Type B pancreatic cell (in vitro differentiated cells): ENCODE results near the gene NUMBL. TPM values are rescaled to one million over a fixed set of nuclear protein-coding genes. Genes with fewer than 3 reads are reported as not detected.

Experiments used
- DNase-seq: peaks from one replicate; pipeline ENCODE4 v3.0.0; 2021; ENCODE audit warnings: mixed read lengths; ENCODE audit not compliant: unreplicated experiment; ENCODE audit errors: extremely low spot score
- H3K27ac Mint-ChIP-seq: 2 replicates; pipeline ENCODE4 v1.8.0; 2021; ENCODE audit warnings: mild to moderate bottlenecking, mixed read lengths
- H3K27me3 Mint-ChIP-seq: 2 replicates; pipeline ENCODE4 v1.8.0; 2021; ENCODE audit warnings: mixed read lengths
- H3K36me3 Mint-ChIP-seq: 2 replicates; pipeline ENCODE4 v1.8.0; 2021; ENCODE audit warnings: mixed read lengths
- H3K4me1 Mint-ChIP-seq: one replicate; pipeline ENCODE4 v1.8.0; 2021; ENCODE audit warnings: mixed read lengths; ENCODE audit not compliant: unreplicated experiment
- H3K4me3 Mint-ChIP-seq: 2 replicates; pipeline ENCODE4 v1.8.0; 2021; ENCODE audit warnings: mild to moderate bottlenecking, mixed read lengths
- H3K9me3 Mint-ChIP-seq: 2 replicates; pipeline ENCODE4 v1.8.0; 2021; ENCODE audit warnings: mixed read lengths
- CTCF ChIP-seq: fragments of 200-600 bp; sonication (generic); conservative IDR thresholded peaks from 2 replicates; pipeline ENCODE4 v1.5.0; 2021; ENCODE audit warnings: antibody characterized with exemption, mild to moderate bottlenecking
- total RNA-seq: library from RNA; stranded (reverse); gene quantifications from 2 replicates; pipeline ENCODE4 v1.2.1, GENCODE V29; 2021; ENCODE audit warnings: low replicate concordance

NUMBL gene
- total RNA-seq, 1 donor from 2014 or later, result 28.9 TPM

- Mint-ChIP-seq H3K4me3 (no peak overlapping the region), H3K9me3 (no peaks in the 10 kb centered on the region), H3K27ac (no peak overlapping the region), H3K36me3 (peaks cover 17% of the 10 kb centered on the region), H3K27me3 (peaks cover 10% of the 10 kb centered on the region), H3K4me1 (peaks cover 9% of the 10 kb centered on the region)
- no peak for TF ChIP-seq CTCF
- DNase-seq, result no peak
These were observed 72.5 kb downstream of the NUMBL start for GRCh38 chr19:40617961-40618360.

GRCh38 chr19:40616941-40617340, 73.5 kb downstream of the NUMBL start:
- Mint-ChIP-seq H3K9me3 (no peaks in the 10 kb centered on the region), H3K4me1 (peaks cover 9% of the 10 kb centered on the region), H3K27ac (no peak overlapping the region), H3K4me3 (no peak overlapping the region), H3K27me3 (peaks cover 18% of the 10 kb centered on the region), H3K36me3 (peaks cover 21% of the 10 kb centered on the region)
- no peak for TF ChIP-seq CTCF
- DNase-seq, result no peak

- H3K36me3 Mint-ChIP-seq, result peaks cover 19% of the 10 kb centered on the region
- DNase-seq, result no peak
- TF ChIP-seq CTCF, result no peak
- no peak overlapping the region for H3K4me3 Mint-ChIP-seq
- H3K27ac Mint-ChIP-seq, result no peak overlapping the region
- peaks cover 9% of the 10 kb centered on the region for H3K4me1 Mint-ChIP-seq
- H3K9me3 Mint-ChIP-seq, result no peaks in the 10 kb centered on the region
- peaks cover 21% of the 10 kb centered on the region for H3K27me3 Mint-ChIP-seq
These were observed 74.3 kb downstream of the NUMBL start for GRCh38 chr19:40616178-40616577.

Other genes starting within 250 kb of the NUMBL start
- gene SERTAD3, start 246.3 kb downstream of the NUMBL start, total RNA-seq, result 33.7 and 41.7 TPM in 2 replicates
- 32.2 and 47.9 TPM in 2 replicates for gene BLVRB, start 224.9 kb downstream of the NUMBL start, total RNA-seq
- 2.6 and 2.9 TPM in 2 replicates for gene SPTBN4, start 223.7 kb downstream of the NUMBL start, total RNA-seq
- gene SHKBP1, start 113.8 kb downstream of the NUMBL start, total RNA-seq, result 54.6 and 55.4 TPM in 2 replicates
- gene LTBP4, start 89.3 kb downstream of the NUMBL start, total RNA-seq, result 31.8 and 145 TPM in 2 replicates
- 39.9 and 48.4 TPM in 2 replicates for gene COQ8B, start 26.2 kb upstream of the NUMBL start, total RNA-seq
- gene ITPKC, start 26.5 kb upstream of the NUMBL start, total RNA-seq, result 22.4 and 46.1 TPM in 2 replicates
- gene ACTMAP, start 59.8 kb upstream of the NUMBL start, total RNA-seq, result 9.6 and 16.0 TPM in 2 replicates
- gene SNRPA, start 60.6 kb upstream of the NUMBL start, total RNA-seq, result 79.6 and 130 TPM in 2 replicates
- 1.7 and 3.2 TPM in 2 replicates for gene MIA, start 84.9 kb upstream of the NUMBL start, total RNA-seq
- 10.4 and 12.4 TPM in 2 replicates for gene RAB4B, start 87.6 kb upstream of the NUMBL start, total RNA-seq
- gene EGLN2, start 108.5 kb upstream of the NUMBL start, total RNA-seq, result 83.4 and 83.8 TPM in 2 replicates
- gene CYP2A6, start 159.8 kb upstream of the NUMBL start, total RNA-seq, result not detected in 2 replicates
- not detected in 2 replicates for gene CYP2A7, start 191.6 kb upstream of the NUMBL start, total RNA-seq